Astrocyte (in vitro differentiated cells and primary cell): ENCODE data around the gene SOCS4. TPM values are rescaled to one million over a fixed set of nuclear protein-coding genes. Genes with fewer than 3 reads are reported as not detected.
"Not testable (repeated sequence)": the region's sequence is repeated elsewhere in the genome, so short reads cannot be mapped to it uniquely, and the experiment has no call there.

Source experiments
- DNase-seq: peaks from one replicate; pipeline ENCODE4 v3.0.0-alpha.2; 2010; ENCODE audit warnings: low read depth
- FAIRE-seq: peaks from 2 replicates; lab custom pipeline; 2011; peaks lifted over from hg19 to GRCh38; lab: Jason Lieb, UNC
- H2AFZ ChIP-seq: 2 replicates; pipeline ENCODE4 v1.6.0; 2012; ENCODE audit warnings: low read depth, low read length, inconsistent platforms
- H3K27ac ChIP-seq: 2 replicates; pipeline ENCODE4 v1.5.1; 2011; ENCODE audit warnings: low read depth, low read length, inconsistent platforms
- H3K27me3 ChIP-seq: 2 replicates; pipeline ENCODE4 v1.6.0; 2011; ENCODE audit warnings: low read length, inconsistent platforms; ENCODE audit not compliant: insufficient read depth
- H3K36me3 ChIP-seq: 2 replicates; pipeline ENCODE4 v1.5.1; 2011; ENCODE audit warnings: low read length, inconsistent platforms; ENCODE audit not compliant: insufficient read depth
- H3K4me1 ChIP-seq: 2 replicates; pipeline ENCODE4 v1.5.1; 2011; ENCODE audit warnings: low read length, inconsistent platforms; ENCODE audit not compliant: insufficient read depth
- H3K4me2 ChIP-seq: 2 replicates; pipeline ENCODE4 v1.6.0; 2012; ENCODE audit warnings: low read length, inconsistent platforms
- H3K4me3 ChIP-seq: 2 replicates; pipeline ENCODE4 v1.5.1; 2011; ENCODE audit warnings: low read depth, mild to moderate bottlenecking, low read length, inconsistent platforms; ENCODE audit not compliant: insufficient read depth
- H3K79me2 ChIP-seq: 2 replicates; pipeline ENCODE4 v1.6.0; 2012; ENCODE audit warnings: mild to moderate bottlenecking, low read length, inconsistent platforms; ENCODE audit not compliant: insufficient read depth
- H3K9ac ChIP-seq: 2 replicates; pipeline ENCODE4 v1.6.0; 2012; ENCODE audit warnings: mild to moderate bottlenecking, low read length, inconsistent platforms
- H3K9me3 ChIP-seq: 2 replicates; pipeline ENCODE4 v1.5.1; 2012; ENCODE audit warnings: low read depth, mild to moderate bottlenecking, low read length, inconsistent platforms; ENCODE audit not compliant: insufficient read depth
- H4K20me1 ChIP-seq: 2 replicates; pipeline ENCODE4 v1.6.0; 2012; ENCODE audit warnings: low read length, inconsistent platforms; ENCODE audit not compliant: insufficient read depth
- H3K27ac Mint-ChIP-seq: one replicate; pipeline ENCODE4 v1.8.0; 2021; ENCODE audit warnings: mild to moderate bottlenecking, mixed read lengths; ENCODE audit not compliant: unreplicated experiment
- H3K27me3 Mint-ChIP-seq: one replicate; pipeline ENCODE4 v1.8.0; 2021; ENCODE audit warnings: low read depth, mixed read lengths; ENCODE audit not compliant: unreplicated experiment
- H3K36me3 Mint-ChIP-seq: one replicate; pipeline ENCODE4 v1.8.0; 2021; ENCODE audit warnings: low read depth, mixed read lengths; ENCODE audit not compliant: unreplicated experiment
- H3K4me1 Mint-ChIP-seq: one replicate; pipeline ENCODE4 v1.8.0; 2021; ENCODE audit warnings: low read depth, mixed read lengths; ENCODE audit not compliant: unreplicated experiment
- H3K4me3 Mint-ChIP-seq: one replicate; pipeline ENCODE4 v1.8.0; 2021; ENCODE audit warnings: mild to moderate bottlenecking, moderate library complexity, mixed read lengths; ENCODE audit not compliant: unreplicated experiment
- H3K9me3 Mint-ChIP-seq: one replicate; pipeline ENCODE4 v1.8.0; 2021; ENCODE audit warnings: mild to moderate bottlenecking, mixed read lengths; ENCODE audit not compliant: unreplicated experiment
- EZH2 ChIP-seq: IDR thresholded peaks from 2 replicates; pipeline ENCODE4 v1.6.1; 2012; ENCODE audit warnings: mild to moderate bottlenecking, low read length, inconsistent platforms; ENCODE audit not compliant: insufficient read depth
- total RNA-seq: library from RNA; stranded (reverse); gene quantifications from 2 replicates; pipeline ENCODE4 v1.2.1, GENCODE V29; 2021
- TF ChIP-seq, protein P1 (sequence below): IDR thresholded peaks from 2 replicates; pipeline ENCODE4 v1.5.1; 2011; ENCODE audit warnings: low read depth, mild to moderate bottlenecking, inconsistent platforms, low read length, moderate library complexity; ENCODE audit not compliant: insufficient read depth

The SOCS4 gene
- total RNA-seq, 1 donor from 2014 or later = 30.5 TPM

DNA sequence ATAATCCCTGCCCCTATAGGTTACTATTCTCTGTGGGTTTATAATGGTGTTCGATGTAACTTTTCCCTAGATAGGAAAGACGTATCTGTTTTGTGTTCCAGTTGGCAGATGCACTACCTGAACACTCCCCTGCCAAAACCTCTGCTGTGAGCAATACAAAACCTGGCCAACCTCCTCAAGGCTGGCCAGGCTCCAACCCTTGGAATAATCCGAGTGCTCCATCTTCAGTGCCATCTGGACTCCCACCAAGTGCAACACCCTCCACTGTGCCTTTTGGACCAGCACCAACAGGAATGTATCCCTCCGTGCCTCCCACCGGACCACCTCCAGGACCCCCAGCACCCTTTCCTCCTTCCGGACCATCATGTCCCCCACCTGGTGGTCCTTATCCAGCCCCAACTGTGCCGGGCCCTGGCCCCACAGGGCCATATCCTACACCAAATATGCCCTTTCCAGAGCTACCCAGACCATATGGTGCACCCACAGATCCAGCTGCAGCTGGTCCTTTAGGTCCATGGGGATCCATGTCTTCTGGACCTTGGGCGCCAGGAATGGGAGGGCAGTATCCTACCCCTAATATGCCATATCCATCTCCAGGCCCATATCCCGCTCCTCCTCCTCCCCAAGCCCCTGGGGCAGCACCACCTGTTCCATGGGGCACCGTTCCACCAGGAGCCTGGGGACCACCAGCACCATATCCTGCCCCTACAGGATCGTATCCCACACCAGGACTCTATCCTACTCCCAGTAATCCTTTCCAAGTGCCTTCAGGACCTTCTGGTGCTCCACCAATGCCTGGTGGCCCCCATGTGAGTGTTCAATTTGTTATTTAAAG lies 35.7 kb downstream of the SOCS4 start:
- peaks cover 9% of the 10 kb centered on the region for H3K4me1 Mint-ChIP-seq
- Histone ChIP-seq H3K4me2 (no peak overlapping the region), H4K20me1 (peaks cover 64% of the 10 kb centered on the region), H3K27me3 (no peaks in the 10 kb centered on the region), H3K4me3 (no peak overlapping the region), H3K9ac (no peak overlapping the region), H3K9me3 (no peaks in the 10 kb centered on the region), H3K36me3 (peaks cover 41% of the 10 kb centered on the region), H3K4me1 (no peaks in the 10 kb centered on the region), H3K79me2 (peaks cover 79% of the 10 kb centered on the region), H2AFZ (no peak overlapping the region), H3K27ac (no peak overlapping the region)
- H3K9me3 Mint-ChIP-seq = no peaks in the 10 kb centered on the region
- H3K36me3 Mint-ChIP-seq = peaks cover 21% of the 10 kb centered on the region
- no peak for FAIRE-seq
- H3K4me3 Mint-ChIP-seq = no peak overlapping the region
- DNase-seq = no peak
- no peaks in the 10 kb centered on the region for H3K27me3 Mint-ChIP-seq
- no peak for TF ChIP-seq EZH2
- TF ChIP-seq, protein P1, sequence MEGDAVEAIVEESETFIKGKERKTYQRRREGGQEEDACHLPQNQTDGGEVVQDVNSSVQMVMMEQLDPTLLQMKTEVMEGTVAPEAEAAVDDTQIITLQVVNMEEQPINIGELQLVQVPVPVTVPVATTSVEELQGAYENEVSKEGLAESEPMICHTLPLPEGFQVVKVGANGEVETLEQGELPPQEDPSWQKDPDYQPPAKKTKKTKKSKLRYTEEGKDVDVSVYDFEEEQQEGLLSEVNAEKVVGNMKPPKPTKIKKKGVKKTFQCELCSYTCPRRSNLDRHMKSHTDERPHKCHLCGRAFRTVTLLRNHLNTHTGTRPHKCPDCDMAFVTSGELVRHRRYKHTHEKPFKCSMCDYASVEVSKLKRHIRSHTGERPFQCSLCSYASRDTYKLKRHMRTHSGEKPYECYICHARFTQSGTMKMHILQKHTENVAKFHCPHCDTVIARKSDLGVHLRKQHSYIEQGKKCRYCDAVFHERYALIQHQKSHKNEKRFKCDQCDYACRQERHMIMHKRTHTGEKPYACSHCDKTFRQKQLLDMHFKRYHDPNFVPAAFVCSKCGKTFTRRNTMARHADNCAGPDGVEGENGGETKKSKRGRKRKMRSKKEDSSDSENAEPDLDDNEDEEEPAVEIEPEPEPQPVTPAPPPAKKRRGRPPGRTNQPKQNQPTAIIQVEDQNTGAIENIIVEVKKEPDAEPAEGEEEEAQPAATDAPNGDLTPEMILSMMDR = no peak
- no peak overlapping the region for H3K27ac Mint-ChIP-seq

DNA sequence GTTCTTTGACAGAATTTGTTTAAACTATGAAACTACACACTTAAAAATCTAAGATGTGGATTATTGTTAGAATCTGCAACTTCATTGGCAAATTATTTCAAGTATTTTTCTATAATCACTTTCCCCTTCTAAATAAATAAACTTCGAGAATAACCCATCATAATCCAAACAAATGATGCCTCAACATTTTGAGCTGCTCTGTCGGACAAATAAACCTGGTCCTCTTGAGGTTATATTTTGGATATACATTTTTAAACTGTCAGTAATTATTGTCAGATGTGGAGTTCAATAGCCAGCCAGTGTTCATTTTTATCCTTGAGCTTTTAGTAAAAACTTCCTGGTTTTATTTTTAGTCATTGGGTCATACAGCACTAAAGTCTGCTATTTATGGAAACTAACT lies 37.9 kb downstream of the SOCS4 start:
- not testable (repeated sequence) for H3K9me3 ChIP-seq, H3K27ac Mint-ChIP-seq, DNase-seq, H3K27ac ChIP-seq, H3K9me3 Mint-ChIP-seq, H2AFZ ChIP-seq, FAIRE-seq, H3K27me3 Mint-ChIP-seq, H3K27me3 ChIP-seq, H3K4me1 Mint-ChIP-seq, H3K4me3 ChIP-seq, H3K4me2 ChIP-seq, H3K4me3 Mint-ChIP-seq, H3K9ac ChIP-seq, H3K4me1 ChIP-seq
- peaks cover 46% of the 10 kb centered on the region for H4K20me1 ChIP-seq
- peaks cover 31% of the 10 kb centered on the region for H3K36me3 ChIP-seq
- H3K79me2 ChIP-seq = peaks cover 58% of the 10 kb centered on the region
- H3K36me3 Mint-ChIP-seq = peaks cover 20% of the 10 kb centered on the region

DNA sequence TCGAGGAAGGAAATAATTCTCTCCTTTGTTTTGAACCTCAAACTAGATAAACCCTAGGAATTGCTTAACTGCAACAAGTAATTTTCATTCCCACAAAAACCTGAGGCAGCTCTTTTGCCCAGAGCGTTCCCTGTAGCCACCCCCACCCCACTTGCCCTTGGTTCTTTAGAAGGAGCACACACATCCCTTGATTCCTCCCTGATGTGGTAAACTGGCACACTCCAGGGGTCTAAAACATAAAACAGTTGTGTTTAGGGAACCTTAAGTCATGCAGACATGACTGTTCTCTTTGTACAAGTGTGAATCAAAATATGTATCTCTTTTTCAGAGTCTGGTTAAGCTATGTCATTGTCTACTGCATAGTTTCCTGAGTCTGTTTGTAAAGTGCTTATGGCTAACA lies 38.4 kb downstream of the SOCS4 start:
- H3K4me3 Mint-ChIP-seq = no peak overlapping the region
- Histone ChIP-seq H3K36me3 (peaks cover 31% of the 10 kb centered on the region), H3K9me3 (no peaks in the 10 kb centered on the region), H3K9ac (no peak overlapping the region), H3K4me2 (no peak overlapping the region), H3K79me2 (peaks cover 52% of the 10 kb centered on the region), H3K4me3 (no peak overlapping the region), H2AFZ (no peak overlapping the region), H3K27ac (no peak overlapping the region), H3K27me3 (no peaks in the 10 kb centered on the region), H4K20me1 (peaks cover 43% of the 10 kb centered on the region), H3K4me1 (no peaks in the 10 kb centered on the region)
- H3K27ac Mint-ChIP-seq = no peak overlapping the region
- H3K9me3 Mint-ChIP-seq = no peaks in the 10 kb centered on the region
- FAIRE-seq = no peak
- H3K4me1 Mint-ChIP-seq = peaks cover 7% of the 10 kb centered on the region
- H3K36me3 Mint-ChIP-seq = peaks cover 19% of the 10 kb centered on the region
- H3K27me3 Mint-ChIP-seq = no peaks in the 10 kb centered on the region
- no peak for DNase-seq
- TF ChIP-seq, protein P1 = no peak
- TF ChIP-seq EZH2 = no peak
